GM12872 (cell line): ENCODE measurements around the gene CCDC80.
A peak's percentile ranks its signal among the peaks of the same experiment; 100 is the strongest.

Experiments
- CTCF ChIP-seq: IDR thresholded peaks from 3 replicates; pipeline ENCODE4 v1.5.1; 2011; ENCODE audit warnings: low read depth, mild to moderate bottlenecking, low read length, moderate library complexity; ENCODE audit not compliant: insufficient read depth

Gene CCDC80

GRCh38 chr3:112675349-112675748 lies 34.4 kb upstream of the CCDC80 start:
- no peak for TF ChIP-seq CTCF

- TF ChIP-seq CTCF, result no peak
Observed at GRCh38 chr3:112672716-112673541, 32.0 kb upstream of the CCDC80 start.

- TF ChIP-seq CTCF, result no peak
Observed at GRCh38 chr3:112671930-112672715, 31.2 kb upstream of the CCDC80 start.

- TF ChIP-seq CTCF, result no peak
Observed at GRCh38 chr3:112670824-112671223, 29.9 kb upstream of the CCDC80 start.

- no peak for TF ChIP-seq CTCF
Observed at GRCh38 chr3:112667599-112667998, 26.7 kb upstream of the CCDC80 start.

- no peak for TF ChIP-seq CTCF
Observed at GRCh38 chr3:112656043-112656442, 15.1 kb upstream of the CCDC80 start.

- TF ChIP-seq CTCF, result 0 out of 3 replicates have a peak, but pooled peaks have one; percentile 22
Observed at GRCh38 chr3:112654979-112655378, 14.0 kb upstream of the CCDC80 start.
